K562 (cell line): ENCODE measurements around the gene NDUFV2. TPM values are rescaled to one million over a fixed set of nuclear protein-coding genes. Genes with fewer than 3 reads are reported as not detected.

ENCODE experiments used
- HCFC1 ChIP-seq: IDR thresholded peaks from 2 replicates; pipeline ENCODE4 v1.6.1; 2012; ENCODE audit warnings: low read depth, low read length, improper control_type of control experiment
- KLF6 ChIP-seq: fragments of 250-450 bp; sonication (Bioruptor Pico); IDR thresholded peaks from 2 replicates; pipeline ENCODE4 v1.4.0; 2020; ENCODE audit warnings: mild to moderate bottlenecking, moderate library complexity, borderline replicate concordance
- NCOR1 ChIP-seq: fragments of 450-650 bp; IDR thresholded peaks from 2 replicates; pipeline ENCODE4 v1.6.1; 2016; ENCODE audit warnings: mild to moderate bottlenecking, moderate library complexity
- POLR2AphosphoS5 ChIP-seq: IDR thresholded peaks from 2 replicates; pipeline ENCODE4 v1.6.1; 2011; ENCODE audit warnings: mild to moderate bottlenecking, low read depth, low read length, moderate library complexity; ENCODE audit not compliant: control insufficient read depth, insufficient read depth
- PREB ChIP-seq: sonication (generic); formaldehyde crosslinking; IDR thresholded peaks from 2 replicates; pipeline ENCODE4 v1.8.1; 2023; ENCODE audit warnings: mild to moderate bottlenecking, missing genetic modification reagents
- REST ChIP-seq, 2 experiments: fragments of 450-650 bp; formaldehyde crosslinking in 1 of 2; IDR thresholded peaks; 2 replicates each; pipeline versions ENCODE4 v1.4.0 to v1.6.1; 2014 to 2020; ENCODE audit warnings: mild to moderate bottlenecking in 2 of 2, borderline replicate concordance in 1 of 2, low read depth in 1 of 2
- RHOXF2B ChIP-seq: fragments of 250-450 bp; sonication (Bioruptor Pico); conservative IDR thresholded peaks from 2 replicates; pipeline ENCODE4 v1.5.1; 2021
- SIX5 ChIP-seq, 2 experiments: IDR thresholded peaks; 2 replicates each; pipeline ENCODE4 v1.6.1; 2011; ENCODE audit warnings: low read length in 2 of 2, borderline replicate concordance in 1 of 2, low read depth in 1 of 2, mild to moderate bottlenecking in 1 of 2, moderate library complexity in 1 of 2; ENCODE audit not compliant: insufficient read depth in 1 of 2
- ZNF583 ChIP-seq: fragments of 250-450 bp; sonication (Bioruptor Pico); IDR thresholded peaks from 2 replicates; pipeline ENCODE4 v1.4.0; 2020
- ZNF592 ChIP-seq: fragments of 450-650 bp; IDR thresholded peaks from 2 replicates; pipeline ENCODE4 v1.6.1; 2017; ENCODE audit warnings: antibody characterized with exemption, mild to moderate bottlenecking
- polyA plus RNA-seq, 8 experiments: library from polyadenylated mRNA; depleted of rRNA in 4 of 8; stranded (reverse) in 5 of 8; unstranded in 3 of 8; fragments of >200 nt; fragmentation: Nextera tagmentation in 2 of 8; fragmentation: Illumina TruSeq in 1 of 8; extraction: Ambion mirVana in 2 of 8; extraction: Trizol in 1 of 8; gene quantifications; 2 replicates each; pipeline versions ENCODE4 v1.2.1 to v1.2.3, GENCODE V29; 2011 to 2014; ENCODE audit warnings: inconsistent platforms in 1 of 8, missing spikeins in 1 of 8
- total RNA-seq, 7 experiments: library from RNA; depleted of rRNA in 6 of 7; stranded (reverse); fragments of >200 nt in 6 of 7; fragmentation: Illumina TruSeq in 2 of 7; extraction: Trizol in 2 of 7; gene quantifications; 2 replicates each; pipeline versions ENCODE4 v1.2.1 to v1.2.3, GENCODE V29; 2011 to 2021; ENCODE audit warnings: low replicate concordance in 1 of 7

The NDUFV2 gene
- total and polyA plus RNA-seq, 9 of the 15 experiments (the other 6 are each of a cell fraction or from before 2014, with no cell fraction given) = 213 to 550 (median 384) TPM

GRCh38 chr18:9137168-9138066, 34.9 kb downstream of the NDUFV2 start (continued):
- TF ChIP-seq SIX5 (IDR thresholded peaks at IDR 0.05; ENCODE audit: borderline replicate concordance in 1 of 2, insufficient read depth in 1 of 2, low read depth in 1 of 2, low read length in 2 of 2) (no peak), RHOXF2B (CRISPR knock-in tag) (no peak), KLF6 (no peak), NCOR1 (no peak), REST (IDR thresholded peaks at IDR 0.05; ENCODE audit: borderline replicate concordance) (no peak), REST (CRISPR knock-in tag; IDR thresholded peaks at IDR 0.05; ENCODE audit: low read depth) (0 out of 2 replicates have a peak, but pooled peaks have one; percentile 44), HCFC1 (no peak), PREB (CRISPR knock-in tag) (no peak), ZNF592 (no peak), ZNF583 (no peak), POLR2AphosphoS5 (no peak)
